Middle frontal gyrus (tissue), 1 donor: ENCODE data around the gene MASTL.
"Not testable (repeated sequence)": the region's sequence is repeated elsewhere in the genome, so short reads cannot be mapped to it uniquely, and the experiment has no call there.

Source experiments
- DNase-seq: peaks from one replicate; pipeline ENCODE4 v3.0.0-alpha.2; 2015; ENCODE audit warnings: low spot score; ENCODE audit errors: extremely low spot score

Gene MASTL

GRCh38 chr10:27155066-27155754 lies at the start of gene MASTL:
TSS of gene MASTL (plus strand) at chr10:27155352. CDS start at chr10:27155427, 75 bp downstream.
- peak; percentile 73 for DNase-seq

DNA sequence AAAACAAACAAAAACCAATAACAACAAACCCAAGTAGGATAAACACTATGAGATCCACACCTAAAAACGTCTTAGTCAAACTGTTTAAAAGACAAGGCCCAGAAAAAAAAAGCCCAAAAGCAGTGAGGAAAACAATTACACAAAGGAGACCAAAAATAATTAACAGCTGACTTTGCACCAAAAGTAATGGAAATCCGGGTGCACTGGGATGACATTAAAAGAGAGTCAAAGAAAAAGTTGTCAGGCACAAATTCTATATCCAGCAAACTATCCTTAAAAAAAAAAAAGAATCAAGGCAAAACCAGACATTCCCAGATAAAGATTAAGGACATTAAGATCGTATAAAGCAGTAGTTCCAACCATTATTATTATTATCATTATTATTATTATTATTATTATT lies 47.0 kb upstream of the MASTL start:
- DNase-seq: no peak

GRCh38 chr10:27134371-27134770 lies 20.8 kb upstream of the MASTL start:
- no peak for DNase-seq

DNA sequence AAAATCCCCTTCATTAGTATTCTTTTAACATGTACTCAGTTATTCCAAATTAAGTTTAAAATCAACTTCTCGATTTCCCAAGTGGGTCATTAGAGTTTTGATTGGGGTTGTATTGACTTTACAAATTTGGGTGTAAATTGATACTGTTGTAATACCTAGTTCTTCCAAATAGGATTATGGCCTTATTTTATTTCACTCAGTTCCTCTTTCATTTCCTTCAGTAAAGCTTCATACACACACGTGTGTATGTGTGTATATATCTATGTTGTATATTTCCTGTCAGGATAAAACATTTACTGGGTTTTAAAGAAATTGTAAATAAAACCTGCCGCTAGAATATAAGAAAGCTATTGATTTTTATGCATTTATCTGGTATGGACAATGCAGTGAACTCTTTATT lies 16.9 kb upstream of the MASTL start:
- no peak for DNase-seq

GRCh38 chr10:27143686-27144085 lies 11.5 kb upstream of the MASTL start:
- no peak for DNase-seq

DNA sequence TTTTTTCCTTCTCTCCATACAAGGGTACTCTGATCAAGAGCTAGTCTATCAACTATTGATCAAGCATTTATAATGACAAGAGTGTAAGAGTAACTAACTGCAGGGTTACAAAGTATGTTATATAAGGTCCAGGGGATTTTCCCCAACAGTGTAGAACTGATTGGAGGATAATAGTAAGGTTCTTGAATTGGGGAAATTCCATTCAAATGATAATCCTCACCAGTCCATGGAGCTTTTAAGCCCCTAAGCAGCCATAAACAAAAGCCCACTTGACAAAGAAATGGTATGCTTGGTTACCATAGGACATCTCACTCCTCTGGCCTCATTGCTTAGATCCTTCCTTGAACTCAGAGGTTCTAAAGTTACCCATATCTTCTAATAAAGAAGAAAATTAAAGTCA lies 9.2 kb upstream of the MASTL start:
- DNase-seq: no peak

DNA sequence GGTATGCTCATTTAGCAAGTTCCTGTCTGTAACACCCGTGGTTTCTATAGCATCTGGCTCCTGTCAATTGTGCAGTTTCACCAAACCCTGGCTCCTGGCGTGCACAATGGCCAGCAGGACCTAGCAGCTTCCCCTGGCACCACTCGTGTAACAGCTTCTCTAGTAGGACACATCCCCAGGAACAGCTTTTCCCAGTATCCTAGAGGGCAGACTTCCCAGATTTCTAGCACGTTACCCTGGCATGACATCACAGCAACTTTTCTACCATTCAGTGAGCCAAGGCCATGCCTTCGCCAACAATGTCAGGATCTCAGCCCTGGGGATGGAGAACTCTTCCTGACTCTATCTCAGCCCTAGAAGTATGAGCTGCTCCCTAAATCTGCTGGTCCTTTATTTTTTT lies 7.5 kb upstream of the MASTL start:
- DNase-seq: no peak

DNA sequence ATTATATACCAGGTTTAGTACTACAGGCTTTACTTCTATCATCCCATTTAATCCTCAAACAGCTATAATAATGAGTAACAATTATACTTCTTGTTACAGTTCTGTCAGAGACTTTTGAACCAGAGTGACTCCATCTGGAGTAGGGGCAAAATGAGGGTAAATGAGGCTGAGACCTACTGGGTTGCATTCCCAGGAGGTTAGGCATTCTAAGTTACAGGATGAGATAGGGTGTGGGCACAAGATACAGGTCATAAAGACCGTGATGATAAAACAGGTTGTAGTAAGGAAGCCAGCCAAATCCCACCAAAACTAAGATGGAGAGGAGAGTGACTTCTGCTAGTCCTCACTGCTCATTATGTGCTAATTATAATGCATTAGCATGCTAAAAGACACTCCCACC lies 4.9 kb upstream of the MASTL start:
- no peak for DNase-seq

- no peak for DNase-seq
These were observed 2.5 kb upstream of the MASTL start for GRCh38 chr10:27152687-27153086.

- no peak for DNase-seq
These were observed 1.8 kb upstream of the MASTL start for GRCh38 chr10:27153329-27153728.

- DNase-seq: no peak
These were observed 1.3 kb upstream of the MASTL start for GRCh38 chr10:27153845-27154193.

DNA sequence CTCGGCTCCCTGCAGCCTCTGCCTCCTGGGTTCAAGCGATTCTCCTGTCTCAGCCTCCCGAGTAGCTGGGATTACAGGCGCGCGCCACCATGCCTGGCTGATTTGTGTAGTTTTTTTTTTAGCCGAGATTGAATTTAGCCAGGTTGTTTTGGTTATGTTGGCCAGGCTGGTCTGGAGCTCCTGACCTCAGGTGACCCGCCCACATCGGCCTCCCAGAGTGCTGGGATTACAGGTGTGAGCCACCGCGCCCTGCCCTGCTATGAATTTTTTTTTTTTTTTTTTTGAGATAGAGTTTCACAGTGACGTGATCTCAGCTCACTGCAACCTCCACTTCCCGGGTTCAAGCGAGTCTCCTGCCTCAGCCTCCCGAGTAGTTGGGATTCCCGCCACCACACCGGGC lies 1.4 kb downstream of the MASTL start:
- DNase-seq: not testable (repeated sequence)

DNA sequence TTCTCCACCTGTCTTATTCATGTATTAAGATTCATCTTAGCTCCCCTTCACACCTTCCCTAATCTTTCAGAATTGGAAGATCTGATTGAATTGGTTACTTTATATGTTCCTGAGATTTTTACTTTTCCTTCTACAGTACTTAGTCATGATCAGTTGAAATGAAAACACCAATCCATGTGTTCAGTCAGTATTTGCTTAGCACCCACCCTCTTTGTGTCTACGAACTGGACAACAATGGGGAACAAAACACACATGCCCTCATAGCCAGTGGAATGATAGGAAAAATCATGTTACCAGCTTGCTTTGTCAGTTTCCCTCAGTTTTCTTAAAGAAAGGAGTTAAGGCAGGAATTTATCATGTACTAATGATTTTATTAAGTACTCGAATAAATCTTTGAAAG lies 2.0 kb downstream of the MASTL start:
- DNase-seq: no peak

DNA sequence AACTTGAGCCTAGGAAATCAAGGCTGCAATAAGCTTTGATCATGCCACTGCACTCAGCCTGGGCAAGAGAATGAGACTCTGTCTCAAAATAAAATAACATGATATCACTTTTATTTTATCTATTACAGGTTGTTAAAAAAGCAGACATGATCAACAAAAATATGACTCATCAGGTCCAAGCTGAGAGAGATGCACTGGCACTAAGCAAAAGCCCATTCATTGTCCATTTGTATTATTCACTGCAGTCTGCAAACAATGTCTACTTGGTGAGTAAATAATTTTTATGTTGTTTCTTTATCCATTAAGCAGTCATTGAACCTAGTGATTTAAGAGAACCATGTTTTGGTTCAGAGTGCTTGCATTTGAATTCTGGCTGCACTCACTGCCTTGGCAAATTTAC lies 3.3 kb downstream of the MASTL start:
- DNase-seq: no peak

DNA sequence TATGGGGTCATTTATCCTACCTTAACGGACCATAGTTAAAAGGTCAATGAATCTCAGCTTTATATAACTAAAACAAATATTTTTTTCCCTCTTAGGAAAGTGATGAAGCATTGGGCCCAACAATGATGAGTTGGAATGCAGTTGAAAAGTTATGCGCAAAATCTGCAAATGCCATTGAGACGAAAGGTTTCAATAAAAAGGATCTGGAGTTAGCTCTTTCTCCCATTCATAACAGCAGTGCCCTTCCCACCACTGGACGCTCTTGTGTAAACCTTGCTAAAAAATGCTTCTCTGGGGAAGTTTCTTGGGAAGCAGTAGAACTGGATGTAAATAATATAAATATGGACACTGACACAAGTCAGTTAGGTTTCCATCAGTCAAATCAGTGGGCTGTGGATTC lies 14.7 kb downstream of the MASTL start:
- no peak for DNase-seq

GRCh38 chr10:27188259-27188658 lies 33.1 kb downstream of the MASTL start:
- no peak for DNase-seq

DNA sequence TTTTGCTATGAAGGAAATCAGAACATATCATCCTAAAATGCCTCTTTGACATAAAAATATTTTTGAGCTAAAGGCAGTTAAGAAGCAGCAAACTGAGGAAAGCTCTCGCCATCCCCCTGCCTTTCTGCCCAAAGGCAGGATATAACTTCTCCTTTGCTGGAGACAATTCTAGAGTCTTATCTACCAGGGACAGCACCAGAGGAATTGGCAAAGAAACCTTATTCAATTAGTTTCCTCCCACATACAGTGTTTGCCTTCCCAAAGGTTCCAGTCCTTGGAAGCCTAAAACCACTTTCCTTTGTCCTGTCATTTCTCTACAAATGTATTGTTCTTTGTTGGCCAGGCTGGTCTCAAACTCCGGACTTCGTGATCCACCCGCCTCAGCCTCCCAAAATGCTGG lies 33.7 kb downstream of the MASTL start:
- no peak for DNase-seq

DNA sequence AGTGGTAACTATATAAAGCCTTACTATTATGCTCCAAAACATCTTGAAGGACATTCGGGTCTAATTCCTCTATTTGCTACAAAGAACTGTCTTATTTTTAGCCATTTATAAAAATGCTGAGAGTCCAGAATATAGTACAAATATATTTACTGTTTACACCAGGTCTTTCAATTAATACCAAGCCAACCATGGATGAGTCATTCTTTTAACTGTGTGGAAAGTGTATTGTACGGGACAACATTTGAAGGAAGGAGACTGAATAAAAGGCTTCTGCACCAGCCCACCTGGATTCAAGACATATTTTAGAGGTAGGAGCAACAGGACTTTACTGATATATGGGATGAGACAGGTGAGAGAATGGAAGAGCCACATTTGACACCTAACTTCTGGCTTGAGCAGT lies 35.4 kb downstream of the MASTL start:
- DNase-seq: no peak

- DNase-seq: no peak
These were observed 37.1 kb downstream of the MASTL start for GRCh38 chr10:27192284-27192683.

- DNase-seq: no peak
These were observed 42.9 kb downstream of the MASTL start for GRCh38 chr10:27197980-27198620.

- no peak for DNase-seq
These were observed 48.7 kb downstream of the MASTL start for GRCh38 chr10:27203806-27204205.

DNA sequence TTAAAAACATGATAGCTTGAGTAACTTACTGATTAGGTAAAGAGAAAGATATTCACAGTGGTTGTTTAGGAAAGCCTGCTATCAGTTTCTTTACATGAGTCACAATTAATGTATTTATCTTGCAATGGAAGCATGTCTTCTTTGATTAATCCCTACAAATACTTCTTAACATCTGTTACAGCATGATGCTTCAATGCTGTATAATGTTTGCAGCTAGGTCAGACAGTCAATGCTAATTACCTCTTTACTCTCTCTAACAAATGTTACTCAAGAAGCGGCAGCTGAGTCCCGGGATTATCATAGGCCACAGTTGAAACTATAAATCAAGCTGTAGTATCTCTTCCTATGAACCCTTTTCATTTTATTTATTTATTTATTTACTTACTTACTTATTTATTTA lies 52.2 kb downstream of the MASTL start:
- DNase-seq: no peak

GRCh38 chr10:27223964-27224363 lies 68.8 kb downstream of the MASTL start:
- no peak for DNase-seq
